DLD1 (cell line): ENCODE measurements around the gene JCHAIN.
"Not testable (repeated sequence)": the region's sequence is repeated elsewhere in the genome, so short reads cannot be mapped to it uniquely, and the experiment has no call there.

Experiments
- in situ Hi-C: cut with HindIII; loops from 2 replicates; pipeline ENCODE4 v1.10.0; 2017; ENCODE audit warnings: low sequenced_read_pairs

Gene JCHAIN

DNA sequence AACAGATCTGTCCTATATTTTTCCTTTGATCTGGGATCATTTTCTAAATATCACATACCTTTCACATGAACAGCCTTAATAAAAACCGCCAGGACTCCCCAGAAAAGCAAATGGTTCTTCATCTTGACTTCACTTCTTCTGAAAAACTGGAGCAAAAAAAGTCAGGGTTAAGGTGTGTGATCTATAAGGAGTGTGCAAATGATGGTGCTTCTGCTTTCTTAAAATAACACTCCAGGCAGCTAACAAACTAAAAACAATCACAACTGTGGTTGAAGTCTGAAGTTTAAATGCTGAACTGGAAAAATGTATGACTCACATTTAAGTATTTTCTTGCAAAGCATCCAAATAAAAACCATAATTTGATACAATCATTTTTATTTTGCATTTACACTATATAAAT is at the start of gene JCHAIN:
TSS of gene JCHAIN (minus strand) at position 140 of the 400 bp plus-strand sequence. CDS start at position 122, 18 bp downstream.
- in situ Hi-C loops = no loop called here

DNA sequence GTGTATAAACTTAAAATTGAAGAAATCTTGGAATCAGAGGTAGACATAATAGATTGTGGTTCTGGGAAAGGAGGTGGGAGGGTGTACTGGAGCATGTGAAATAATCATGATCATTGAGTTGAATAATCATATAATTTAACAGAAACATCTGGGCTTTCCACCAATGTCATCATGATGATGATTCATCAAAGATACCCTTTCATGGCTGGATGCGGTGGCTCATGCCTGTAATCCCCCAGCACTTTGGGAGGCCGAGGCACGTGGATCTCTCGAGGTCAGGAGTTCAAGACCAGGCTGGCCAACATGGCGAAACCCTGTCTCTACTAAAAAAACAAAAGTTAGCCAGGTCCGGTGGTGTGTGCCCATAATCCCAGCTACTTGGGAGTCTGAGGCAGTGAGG is 48.8 kb upstream of the JCHAIN start:
- in situ Hi-C loops = no loop called here

DNA sequence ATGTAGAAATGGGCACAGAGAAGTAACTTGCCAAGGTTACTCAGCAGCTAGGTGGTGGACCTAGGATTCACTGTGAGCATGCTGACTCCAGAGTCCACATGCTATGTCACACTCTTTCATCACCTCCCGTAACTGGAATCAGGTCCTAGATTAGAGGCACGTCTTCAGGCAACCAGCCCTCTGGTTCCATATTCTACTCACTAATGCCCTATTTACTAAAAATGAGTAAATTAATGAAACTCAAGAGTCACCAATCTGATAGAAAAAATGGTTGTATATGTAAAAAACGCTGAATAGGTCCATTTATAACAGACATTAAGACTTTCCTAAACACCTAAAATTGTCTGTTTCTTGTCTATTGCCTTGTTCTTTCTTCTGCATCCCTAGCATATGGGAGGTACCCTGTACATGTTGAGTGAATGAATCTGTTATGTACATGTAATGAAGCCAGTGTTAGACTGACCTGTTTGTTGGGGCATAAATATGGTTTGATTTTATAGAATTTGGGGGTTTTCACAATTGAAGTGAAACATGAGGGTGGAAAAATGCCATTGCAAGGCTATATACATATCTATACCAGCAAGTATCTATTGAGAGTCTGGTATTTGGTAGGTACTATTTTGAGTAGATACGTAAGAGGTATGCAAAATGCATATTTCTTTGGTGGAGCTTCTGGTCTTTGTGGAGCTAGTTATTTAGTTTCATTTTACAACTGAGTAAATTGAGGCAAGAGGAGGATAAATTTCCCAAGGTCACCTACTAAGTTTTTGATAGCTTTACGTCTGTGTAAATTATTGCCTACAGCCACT is 48.0 kb upstream of the JCHAIN start:
- in situ Hi-C loops = no loop called here

DNA sequence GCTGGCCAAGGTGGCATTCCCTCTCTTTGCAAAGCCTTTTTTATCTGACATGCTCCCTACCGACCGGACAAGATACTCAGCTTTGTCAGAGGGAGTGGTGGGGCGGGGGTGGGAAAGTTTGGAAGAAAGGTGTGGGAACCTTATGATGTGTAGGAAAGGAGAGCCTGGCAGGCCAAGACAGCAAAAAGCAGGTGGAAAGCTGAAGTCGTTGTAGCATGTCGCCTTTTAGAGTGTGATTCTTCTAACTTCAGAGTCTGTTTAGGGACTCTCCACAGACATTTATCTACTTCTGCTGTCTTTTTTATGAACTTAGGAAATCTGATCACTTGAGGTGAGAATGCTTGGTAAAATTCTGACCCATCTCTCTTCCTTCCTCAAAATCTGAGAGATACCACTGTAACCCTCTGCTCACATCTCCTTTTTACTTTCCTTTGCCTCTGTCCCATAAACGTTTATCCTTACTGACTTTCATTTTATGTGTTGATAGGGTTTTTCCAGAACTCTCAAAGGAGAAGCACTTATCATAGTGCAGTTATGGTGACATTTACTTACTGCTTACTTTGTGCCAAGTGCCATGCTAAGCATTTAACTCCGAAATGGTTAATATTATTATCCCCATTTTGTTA is 47.3 kb upstream of the JCHAIN start:
- in situ Hi-C loops = no loop called here

DNA sequence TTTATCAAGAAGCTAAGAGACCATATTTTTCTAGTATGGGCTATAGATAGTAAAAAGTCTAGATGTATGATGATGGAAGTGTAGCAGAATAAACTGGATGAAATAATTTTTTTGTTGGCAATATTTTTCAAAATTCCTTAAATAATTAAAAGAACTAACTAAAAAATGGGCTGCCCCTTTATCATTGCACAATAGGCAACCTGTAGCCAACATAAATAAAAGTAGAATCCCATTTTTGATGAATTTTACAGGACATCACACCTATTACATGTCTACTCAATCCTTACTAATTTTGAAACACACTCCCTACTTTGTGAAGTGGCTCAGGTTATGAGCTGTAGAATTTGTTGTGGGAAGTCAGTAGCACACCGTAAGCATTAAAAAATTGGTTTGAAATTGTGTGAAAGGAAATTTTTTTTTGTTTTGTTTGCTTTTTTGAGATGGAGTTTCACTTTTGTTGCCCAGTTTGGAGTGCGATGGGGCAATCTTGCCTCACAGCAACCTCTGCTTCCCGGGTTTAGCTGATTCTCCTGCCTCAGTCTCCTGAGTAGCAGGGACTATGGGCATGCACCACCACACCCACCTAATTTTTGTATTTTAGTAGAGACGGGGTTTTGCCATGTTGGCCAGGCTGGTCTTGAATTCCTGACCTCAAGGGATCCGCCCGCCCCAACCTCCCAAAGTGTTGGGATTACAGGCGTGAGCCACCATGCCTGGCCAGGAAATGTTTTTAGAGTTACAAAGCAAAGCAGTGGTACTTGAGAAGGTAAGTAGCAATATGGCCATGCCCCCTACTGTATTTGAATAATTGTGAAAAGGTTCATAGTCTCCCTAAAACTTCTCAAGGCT is 46.5 kb upstream of the JCHAIN start:
- in situ Hi-C loops = no loop called here

DNA sequence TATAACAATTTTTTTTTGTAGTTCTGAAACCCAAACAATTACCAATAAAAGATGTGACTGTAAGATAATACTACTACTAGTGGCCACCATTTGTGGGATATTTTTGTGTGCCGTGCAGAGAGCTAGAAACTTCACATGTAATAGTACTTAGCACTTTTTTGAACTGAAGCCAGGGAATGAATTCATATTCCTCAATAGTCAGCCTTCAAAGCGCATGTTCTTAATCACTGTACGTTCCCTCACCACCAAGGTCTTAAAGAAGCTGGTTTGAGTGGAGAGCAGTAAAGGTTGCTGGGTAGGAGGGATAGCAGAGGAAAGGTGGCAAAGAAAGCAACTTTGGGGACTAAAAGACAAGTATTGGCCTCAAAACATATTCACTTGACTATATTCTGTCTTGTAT is 45.8 kb upstream of the JCHAIN start:
- in situ Hi-C loops = no loop called here

DNA sequence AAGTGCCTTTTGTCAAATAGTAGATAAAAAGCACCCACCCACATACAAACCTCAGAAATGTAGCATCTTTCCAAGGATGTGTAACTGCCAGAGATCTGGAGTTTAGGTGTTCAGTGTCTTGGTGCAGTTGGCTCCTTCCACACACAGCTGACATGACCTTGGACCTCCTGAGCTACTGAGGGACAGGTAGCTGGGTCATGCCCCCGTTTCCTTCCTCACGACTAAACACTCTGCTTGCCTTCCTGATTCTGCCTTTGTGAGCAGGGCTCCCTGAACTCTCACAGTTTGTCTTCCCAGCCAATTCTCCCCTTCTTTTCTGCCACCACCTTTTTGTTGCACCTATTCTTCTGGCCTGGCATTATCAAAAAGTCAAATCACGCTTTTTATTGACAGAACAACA is 45.3 kb upstream of the JCHAIN start:
- in situ Hi-C loops = no loop called here

DNA sequence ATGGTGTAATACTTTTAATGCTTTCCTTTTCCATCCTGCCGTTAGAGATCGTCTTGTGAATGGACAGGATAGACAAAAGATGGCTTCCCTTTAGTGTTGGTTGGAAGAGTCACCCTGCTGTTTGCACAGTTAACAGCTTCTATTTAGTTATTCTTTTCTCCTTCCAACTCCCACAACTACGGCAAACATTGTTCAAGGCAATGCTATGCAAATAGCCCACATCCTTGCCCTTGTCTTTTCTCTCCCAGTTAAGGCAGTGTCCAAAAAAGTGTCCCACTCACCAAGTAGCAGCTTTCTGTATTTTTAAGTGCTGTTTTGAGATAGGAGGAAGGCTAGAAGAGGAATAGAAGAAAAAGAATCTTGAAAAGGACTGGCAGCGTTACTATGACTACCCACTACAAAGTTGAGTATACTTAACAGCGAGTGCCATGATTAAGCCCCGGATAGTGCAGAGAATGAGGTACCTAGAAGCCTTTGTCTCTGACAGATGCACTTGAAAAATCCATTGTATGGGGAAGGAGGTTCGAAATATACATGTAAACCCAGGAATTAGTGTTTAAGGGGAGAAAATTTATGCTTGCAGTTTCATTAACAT is 43.4 kb upstream of the JCHAIN start:
- in situ Hi-C loops = no loop called here

DNA sequence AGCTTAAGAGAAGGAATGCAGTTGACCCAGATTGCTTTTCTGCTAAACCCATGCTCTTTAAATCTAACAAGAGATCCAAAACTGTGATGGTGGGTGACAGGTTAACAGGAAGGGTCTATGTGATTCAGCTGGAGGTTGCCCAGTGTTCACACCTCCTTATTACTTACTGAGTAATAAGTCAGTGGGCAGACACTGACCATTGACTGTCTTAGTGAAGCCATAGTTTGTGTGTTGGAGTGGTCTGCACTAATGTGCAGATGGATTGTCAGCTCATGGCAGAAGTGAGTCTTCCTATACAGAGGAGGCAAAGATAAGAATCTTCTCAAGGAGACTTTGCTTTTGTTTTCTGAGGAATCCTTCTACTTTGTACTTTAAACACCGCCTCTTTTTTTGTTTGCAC is 40.2 kb upstream of the JCHAIN start:
- in situ Hi-C loops = no loop called here

DNA sequence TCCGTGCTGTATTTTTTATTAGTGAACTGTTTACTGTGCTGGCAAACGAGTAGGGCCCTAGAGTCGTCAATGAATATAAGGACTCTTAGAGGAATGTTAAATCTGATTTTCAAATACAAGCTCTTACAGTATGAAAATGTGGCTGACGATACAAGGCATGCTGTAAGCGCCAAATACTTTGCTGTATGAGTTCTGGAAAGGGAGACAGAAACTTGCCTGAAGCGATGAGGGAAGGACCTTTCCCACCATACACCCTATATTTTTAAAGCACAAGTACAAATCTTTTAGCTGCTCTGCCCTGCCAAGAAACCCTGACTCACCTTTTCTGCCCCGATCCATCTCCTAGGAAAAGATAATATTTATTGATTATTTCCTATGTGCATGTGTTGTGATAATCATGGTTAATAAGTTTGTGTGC is 39.7 kb upstream of the JCHAIN start:
- in situ Hi-C loops = no loop called here

DNA sequence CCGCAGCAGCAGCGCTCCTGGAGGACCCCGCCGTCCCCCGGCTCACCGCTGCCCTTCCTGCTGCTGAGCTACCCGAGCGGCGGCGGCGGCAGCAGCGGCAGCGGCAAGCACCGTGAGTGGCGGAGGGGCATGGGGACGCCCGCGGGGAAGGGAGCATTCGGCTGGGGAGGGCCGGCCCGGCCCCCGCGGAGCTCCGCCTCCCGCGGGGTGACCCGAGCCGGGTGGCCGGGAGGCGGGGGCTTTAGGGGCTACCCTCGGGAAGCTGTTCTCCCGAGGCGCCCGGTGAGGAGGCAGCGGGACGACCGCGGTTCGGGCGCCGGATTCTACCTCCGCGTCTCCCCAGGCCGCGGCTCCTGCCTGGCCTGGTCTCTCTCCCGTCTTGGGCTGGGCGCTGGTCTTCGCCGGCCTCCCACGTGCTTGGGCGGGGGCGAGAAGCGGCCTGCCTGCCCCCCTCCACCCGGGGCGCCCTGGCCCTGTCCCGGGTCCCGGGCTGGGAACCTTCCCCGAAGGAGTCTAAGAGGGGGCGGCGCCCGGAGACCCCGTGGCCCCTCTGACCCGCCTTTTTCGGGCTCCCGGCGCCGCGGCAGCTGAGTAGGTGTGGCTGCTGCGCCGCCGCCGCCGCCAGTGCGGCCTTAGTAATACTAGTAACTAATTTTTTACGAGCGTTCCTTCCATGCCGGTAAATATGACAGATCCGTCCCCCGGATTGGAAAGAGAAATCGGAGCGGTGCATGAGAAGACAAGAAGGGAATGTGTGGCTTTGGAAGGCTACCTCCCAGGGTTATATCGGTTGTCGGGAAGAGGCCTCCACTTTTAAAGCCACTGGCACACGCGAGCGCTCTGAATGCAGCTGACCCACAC is 39.1 kb upstream of the JCHAIN start:
- in situ Hi-C loops = no loop called here

DNA sequence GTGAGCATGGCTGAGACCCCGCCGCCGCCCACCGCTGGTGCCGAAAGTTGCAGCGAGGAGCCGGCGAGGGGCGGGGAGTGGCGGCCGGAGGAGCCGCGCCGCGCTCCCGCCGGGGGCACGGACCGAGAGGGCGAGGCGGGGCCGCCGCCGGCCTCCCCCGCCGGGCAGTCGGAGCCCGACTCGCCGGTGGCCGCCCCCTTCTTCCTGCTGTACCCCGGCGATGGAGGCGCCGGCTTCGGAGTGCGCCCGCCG is 38.5 kb upstream of the JCHAIN start:
- in situ Hi-C loops = no loop called here

DNA sequence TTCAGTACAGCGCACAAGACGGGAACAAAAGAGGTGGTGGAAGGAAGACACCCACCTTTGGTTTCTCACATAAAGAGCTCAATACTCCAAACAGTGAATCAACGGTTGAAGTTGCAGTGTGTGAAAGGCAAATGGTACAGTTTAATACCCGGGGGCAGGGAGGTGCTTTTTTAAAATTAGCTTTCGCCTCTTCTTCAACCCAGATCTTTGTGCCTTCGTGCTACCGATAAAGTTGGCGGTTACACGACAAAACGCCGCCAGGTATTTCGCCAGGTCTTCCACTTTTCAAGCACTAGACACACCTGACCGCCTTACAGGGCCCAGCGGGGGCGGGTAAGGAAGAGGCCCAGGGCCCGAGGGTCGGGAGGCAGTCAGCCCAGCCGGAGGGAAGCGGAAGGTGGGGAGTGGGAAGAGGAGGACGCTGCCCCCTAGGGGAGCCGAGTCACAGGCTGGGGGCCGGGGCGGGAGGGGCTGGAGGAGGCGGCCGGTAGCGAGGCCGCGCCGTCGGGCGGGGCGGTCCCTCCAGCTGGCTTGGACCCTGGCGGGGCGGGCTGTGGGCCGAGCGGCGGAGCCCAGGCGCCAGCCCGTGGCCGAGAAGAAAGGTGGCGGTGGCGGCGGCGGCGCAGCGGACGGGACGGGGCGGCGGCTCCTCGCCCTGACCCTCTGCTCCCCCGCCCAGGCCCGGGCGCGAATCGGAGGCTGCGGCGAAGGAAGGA is 38.1 kb upstream of the JCHAIN start:
- in situ Hi-C loops = no loop called here

DNA sequence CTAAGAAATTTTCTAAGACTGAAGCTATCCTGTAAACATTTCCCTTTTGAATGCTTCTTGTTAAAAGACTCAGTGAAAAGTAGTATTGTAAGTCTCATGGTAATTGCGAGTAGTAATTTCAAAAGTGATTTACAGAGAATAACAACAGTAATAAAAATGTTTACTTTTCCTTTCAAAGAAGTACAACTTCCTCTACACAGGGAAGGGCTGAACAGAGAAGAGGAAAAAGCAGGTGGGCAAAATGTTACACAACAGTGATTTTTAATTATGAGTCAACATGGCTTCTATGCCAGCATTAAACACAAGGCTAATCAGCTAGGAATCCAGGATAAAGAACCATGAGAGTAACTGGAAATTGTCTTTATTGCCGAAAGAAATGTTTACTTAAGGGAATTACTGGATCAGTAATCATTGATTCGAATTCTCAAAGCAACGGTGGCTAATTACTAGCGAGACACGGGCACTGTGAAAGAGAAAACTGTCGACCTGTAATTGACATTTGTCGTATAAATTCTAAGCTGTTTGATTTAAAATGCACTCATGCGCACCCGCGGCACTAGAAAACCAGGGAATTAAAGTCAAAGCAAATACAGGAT is 37.4 kb upstream of the JCHAIN start:
- in situ Hi-C loops = no loop called here

DNA sequence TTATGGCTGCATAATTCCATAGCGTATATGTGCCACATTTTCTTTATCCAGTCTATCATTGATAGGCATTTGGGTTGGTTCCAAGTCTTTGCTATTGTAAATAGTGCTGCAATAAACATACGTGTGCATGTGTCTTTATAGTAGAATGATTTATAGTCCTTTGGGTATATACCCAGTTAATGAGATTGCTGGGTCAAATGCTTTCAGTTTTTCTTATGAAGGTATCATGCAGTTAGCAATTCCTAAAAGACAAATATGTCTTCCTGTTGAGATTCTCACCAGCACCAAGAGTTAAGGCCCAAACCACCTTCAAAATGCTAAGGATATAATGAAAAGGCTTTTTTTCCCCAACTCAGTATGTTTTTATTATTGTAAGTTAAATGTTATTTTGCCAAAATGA is 36.3 kb upstream of the JCHAIN start:
- in situ Hi-C loops = not testable (repeated sequence)

DNA sequence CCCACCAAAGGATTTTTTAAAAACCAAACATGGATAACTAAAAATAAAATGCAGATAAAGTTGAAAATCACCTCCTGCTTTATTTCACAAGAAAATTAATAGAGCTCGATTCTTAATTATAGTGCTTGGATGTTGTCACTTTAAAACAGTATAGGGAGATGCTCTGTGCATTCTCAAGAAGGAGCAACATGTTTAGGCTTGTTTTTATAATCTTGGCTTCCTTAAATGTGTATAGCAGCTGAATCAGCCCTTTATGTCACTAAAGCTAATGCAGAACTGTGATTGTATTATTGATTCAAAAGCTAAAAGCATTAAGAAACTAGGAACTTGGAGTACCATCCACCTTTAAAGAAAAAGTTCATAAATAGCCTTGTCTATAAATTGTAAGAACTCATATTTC is 35.0 kb upstream of the JCHAIN start:
- in situ Hi-C loops = no loop called here

DNA sequence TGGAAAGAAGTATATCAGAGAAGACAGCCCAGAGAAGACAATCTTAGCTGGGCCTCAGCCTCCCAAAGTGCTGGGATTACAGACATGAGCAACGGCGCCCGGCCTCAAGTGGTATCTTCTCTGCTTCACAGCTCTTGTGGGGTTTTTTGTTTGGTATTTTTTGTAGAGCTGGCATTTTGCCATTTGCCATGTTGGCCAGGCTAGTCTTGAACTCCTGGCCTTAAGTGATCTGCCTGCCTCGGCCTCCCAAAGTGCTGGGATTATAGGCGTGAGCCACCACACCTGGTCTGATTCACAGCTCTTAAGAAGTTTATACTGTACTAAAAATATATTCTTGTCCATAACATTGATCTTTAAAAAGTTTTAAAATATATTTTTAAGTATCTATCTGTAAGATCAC is 34.4 kb upstream of the JCHAIN start:
- in situ Hi-C loops = no loop called here

DNA sequence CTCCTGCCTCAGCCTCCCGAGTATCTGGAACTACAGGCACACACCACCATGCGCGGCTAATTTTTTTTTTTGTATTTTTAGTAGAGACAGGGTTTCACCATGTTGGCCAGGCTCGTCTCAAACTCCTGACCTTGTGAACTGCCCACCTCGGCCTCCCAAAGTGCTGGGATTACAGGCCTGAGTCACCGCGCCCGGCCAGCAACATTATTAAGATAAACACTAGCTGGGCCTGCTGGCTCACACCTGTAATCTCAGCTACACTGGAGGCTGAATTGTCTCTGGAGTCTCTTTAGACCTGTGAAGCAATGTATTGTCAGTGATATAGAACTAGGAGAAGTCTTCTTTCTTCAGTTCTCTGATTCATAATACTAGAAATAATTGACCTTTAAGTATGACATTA is 32.1 kb upstream of the JCHAIN start:
- in situ Hi-C loops = not testable (repeated sequence)

DNA sequence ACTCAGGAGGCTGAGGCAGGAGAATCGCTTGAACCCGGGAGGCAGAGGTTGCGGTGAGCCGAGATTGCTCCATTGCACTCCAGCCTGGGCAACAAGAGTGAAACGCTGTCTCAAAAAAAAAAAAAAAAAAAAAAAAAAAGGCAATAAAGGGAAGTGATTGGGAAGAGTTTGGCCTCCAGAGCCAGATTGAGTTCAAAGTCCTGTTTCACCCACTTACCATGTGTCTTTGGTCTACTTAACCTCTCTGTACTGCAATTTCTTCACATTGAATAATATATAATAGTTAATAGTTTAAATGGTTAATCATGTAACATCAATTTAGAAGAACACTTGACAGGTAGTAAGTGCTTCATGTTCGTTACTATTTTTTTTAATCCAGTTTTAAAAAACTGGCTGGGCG is 28.3 kb upstream of the JCHAIN start:
- in situ Hi-C loops = not testable (repeated sequence)

DNA sequence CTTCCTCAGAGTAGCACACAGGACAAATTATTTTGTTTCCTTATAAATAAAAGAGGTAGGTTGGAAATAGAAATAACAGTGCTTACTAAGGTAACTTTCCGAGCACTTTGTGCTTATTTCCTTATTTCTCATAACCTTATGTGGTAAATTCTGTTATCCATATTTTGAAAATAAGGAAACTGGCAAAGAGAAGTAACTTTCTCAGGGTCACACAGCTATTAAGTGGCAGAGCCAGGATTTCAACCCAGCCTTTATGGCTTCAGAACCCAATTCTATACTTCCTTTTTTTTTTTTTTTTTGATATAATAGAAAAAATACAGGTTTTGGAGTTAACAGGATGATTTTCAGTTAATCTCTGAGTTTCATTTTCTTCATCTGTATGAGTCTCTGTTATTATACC is 25.4 kb upstream of the JCHAIN start:
- in situ Hi-C loops = no loop called here
